Measurements from ENCODE around the gene TOPAZ1.

- TF ChIP-seq, protein P1, sequence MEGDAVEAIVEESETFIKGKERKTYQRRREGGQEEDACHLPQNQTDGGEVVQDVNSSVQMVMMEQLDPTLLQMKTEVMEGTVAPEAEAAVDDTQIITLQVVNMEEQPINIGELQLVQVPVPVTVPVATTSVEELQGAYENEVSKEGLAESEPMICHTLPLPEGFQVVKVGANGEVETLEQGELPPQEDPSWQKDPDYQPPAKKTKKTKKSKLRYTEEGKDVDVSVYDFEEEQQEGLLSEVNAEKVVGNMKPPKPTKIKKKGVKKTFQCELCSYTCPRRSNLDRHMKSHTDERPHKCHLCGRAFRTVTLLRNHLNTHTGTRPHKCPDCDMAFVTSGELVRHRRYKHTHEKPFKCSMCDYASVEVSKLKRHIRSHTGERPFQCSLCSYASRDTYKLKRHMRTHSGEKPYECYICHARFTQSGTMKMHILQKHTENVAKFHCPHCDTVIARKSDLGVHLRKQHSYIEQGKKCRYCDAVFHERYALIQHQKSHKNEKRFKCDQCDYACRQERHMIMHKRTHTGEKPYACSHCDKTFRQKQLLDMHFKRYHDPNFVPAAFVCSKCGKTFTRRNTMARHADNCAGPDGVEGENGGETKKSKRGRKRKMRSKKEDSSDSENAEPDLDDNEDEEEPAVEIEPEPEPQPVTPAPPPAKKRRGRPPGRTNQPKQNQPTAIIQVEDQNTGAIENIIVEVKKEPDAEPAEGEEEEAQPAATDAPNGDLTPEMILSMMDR (IDR thresholded peaks at IDR 0.05): no peak
- no peak for TF ChIP-seq POLR2AphosphoS5 (IDR thresholded peaks at IDR 0.05)
Observed at GRCh38 chr3:44222337-44222736, 19.3 kb upstream of the TOPAZ1 start.

Data from suprapubic skin (tissue), 3 donors.